HG02973 (cell line): Measurements from ENCODE around the gene AGPAT4.
"Not testable (repeated sequence)": the region's sequence is repeated elsewhere in the genome, so short reads cannot be mapped to it uniquely, and the experiment has no call there.

ENCODE experiments used
- ATAC-seq: cut with Tn5 transposase; IDR thresholded peaks from one replicate; pipeline ENCODE4 v1.9.1; 2021; ENCODE audit warnings: moderate library complexity; ENCODE audit not compliant: unreplicated experiment

AGPAT4 gene

GRCh38 chr6:161123319-161123718 lies 150.5 kb downstream of the AGPAT4 start:
- ATAC-seq, result not testable (repeated sequence)

DNA sequence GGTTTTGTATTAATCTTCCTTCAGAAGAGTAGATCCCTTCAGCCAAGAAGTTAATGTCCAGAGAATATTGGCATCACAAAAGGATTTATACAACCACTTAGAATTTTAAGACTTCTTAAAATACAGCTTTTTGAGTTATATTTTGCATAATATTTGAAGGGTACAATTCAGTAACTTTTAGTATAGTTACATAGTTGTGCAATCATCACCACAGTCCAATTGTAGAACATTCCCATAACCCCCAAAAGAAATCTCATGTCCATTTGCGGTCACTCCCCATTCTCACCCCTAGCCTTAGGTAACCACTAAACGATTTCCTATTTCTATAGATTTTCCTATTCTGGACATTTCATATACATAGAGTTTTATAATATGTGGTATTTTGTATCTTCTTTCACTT lies 155.9 kb downstream of the AGPAT4 start:
- no peak for ATAC-seq

- ATAC-seq, result no peak
These were observed 156.6 kb downstream of the AGPAT4 start for GRCh38 chr6:161117308-161117707.

DNA sequence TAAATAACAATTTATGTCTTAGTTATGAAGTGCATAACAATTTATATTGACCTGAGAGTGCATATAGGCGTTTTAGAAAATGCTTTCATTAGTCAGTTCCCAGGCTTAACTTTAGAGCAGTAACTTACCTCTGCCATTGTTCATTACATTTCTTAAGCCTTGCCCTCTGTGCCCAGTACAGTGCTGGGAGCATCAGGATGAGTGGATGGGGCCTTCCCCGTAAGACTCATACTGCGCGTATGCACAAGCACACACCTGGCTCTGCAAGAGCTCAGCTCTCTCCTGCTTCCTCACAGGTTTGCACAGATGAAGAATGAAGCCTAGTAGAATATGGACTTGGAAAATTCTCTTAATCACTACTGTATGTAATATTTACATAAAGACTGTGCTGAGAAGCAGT lies 157.3 kb downstream of the AGPAT4 start:
- ATAC-seq, result no peak

DNA sequence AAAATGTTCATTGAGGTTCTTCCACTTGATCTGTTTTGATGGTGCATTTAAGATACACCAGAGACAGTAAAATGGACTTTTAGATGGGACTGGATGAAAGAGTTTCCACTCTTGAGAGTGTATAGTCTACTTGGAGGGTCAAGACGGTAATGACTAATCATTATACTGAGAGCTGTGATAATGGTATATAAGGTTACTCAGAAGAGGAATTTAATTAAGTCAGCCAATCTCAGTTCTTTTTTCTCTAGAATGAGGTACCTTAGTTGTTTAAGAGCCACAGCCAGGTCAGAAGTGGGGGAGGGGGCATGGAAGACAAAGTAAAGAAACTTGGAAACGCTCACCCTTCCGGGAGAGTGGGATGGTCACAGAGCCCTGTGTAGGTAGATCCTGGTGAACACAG lies 158.4 kb downstream of the AGPAT4 start:
- ATAC-seq, result no peak

DNA sequence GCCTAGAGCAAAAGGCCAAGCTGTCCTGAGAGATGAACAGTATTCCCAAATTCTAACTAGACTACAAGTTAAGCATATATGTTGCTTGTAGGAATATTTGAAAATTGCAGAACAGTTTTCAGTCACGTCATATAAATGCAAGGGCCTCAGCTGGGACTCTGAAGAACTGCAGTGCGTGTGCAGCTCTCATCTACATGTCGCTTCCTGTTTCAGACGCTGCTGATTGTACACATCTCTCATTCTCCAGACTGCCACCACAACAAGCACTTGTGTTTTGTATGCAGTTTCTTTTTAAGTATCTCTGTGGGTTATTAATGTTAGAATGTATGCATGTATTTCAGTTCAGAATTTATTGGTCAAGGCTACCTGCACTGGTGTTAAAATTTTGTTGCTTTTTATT lies 162.6 kb downstream of the AGPAT4 start:
- ATAC-seq, result no peak

DNA sequence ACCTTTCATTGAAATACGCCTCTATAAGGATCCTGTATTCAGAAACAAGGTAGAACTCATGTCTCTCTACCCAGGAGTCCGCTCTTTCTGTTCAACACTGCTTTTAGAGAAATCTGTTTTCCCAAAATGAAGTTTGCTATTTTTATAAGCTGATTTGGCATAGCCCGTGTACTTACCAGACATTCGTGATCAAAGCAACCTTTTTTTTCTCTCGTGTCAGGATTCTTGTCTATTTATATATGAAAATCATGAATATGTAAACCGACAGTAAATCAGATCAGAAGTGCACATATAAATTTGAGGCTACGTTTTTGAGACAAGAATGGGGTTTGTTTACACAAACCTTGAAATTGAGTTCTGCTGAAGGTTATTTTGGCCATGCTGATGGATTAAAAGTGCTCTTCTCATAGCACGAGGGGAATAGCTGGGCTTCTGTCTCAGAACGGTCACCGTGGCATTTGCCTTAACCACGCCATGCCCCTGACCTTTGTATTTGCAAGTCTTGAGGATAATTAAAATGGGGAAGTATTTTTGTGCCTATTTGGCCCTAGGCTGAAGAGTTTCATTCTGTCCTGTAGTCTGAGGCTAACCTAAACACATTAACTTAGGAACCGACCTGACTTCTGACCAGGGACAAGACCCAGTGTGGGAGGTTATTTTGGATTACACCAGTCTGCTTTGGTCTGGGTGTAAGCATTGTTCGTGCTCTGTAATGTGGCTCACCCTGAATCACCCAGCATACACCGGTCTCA lies 163.7 kb downstream of the AGPAT4 start:
- ATAC-seq, result no peak

GRCh38 chr6:161109366-161109765 lies 164.5 kb downstream of the AGPAT4 start:
- ATAC-seq, result no peak

DNA sequence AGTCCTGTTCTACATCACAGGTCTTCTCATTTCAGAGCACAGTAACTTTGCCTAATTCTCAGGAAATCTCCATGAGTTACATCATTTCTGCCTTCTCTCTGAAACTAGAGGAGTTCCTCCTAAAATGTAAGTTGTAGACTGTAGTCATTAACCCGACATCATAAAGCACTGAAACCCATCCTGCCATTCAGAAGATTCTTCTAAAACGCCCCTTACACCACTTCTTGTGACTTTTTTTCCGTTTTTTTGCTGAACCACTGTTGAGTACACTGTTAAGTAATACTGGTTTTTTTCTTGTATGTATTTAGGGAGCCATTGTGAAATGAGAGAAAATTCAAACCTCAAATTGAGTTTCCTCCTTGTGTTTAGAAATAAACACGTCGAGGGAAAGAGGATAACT lies 164.9 kb downstream of the AGPAT4 start:
- no peak for ATAC-seq

GRCh38 chr6:161107779-161108730 lies 165.8 kb downstream of the AGPAT4 start:
- no peak for ATAC-seq

DNA sequence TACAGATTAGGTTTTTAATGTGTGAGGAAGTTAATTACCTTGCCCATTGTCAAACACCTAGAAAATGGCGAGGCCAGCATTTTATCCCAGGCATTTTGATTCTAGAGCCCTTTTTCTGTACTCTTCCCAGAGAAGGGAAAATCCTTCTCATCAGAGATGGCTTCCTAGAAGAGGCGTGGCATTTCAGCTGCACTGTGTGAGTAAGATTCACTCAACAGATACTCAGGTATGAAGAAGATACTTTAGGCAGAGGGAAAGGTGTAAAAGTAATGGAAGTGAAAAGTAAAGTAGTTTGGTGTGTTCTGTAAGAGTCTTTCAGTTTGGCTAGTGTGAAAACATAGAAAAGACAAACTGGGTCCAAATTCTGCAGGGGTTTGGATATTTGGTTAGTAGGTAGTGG lies 168.5 kb downstream of the AGPAT4 start:
- no peak for ATAC-seq

GRCh38 chr6:161104966-161105365 lies 168.9 kb downstream of the AGPAT4 start:
- no peak for ATAC-seq

DNA sequence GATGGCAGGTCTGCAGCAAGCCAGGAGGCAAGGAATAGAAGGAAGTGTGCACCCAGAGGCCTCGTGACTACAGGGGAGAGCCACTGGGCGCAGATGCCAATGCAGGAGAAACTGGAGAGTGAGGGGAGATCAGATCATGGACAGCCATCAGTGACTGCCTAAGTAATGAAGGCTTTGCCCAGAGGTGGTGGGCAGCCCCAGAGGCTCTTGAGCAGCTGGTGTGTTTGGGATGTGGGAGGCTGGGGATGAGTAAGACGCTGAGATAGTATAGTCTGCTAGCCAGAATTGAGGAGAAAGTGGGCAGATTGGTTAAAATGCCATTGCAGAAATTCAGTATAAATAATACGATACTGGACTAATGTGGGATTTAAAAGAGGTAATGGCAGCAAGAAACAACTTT lies 170.4 kb downstream of the AGPAT4 start:
- ATAC-seq, result no peak

DNA sequence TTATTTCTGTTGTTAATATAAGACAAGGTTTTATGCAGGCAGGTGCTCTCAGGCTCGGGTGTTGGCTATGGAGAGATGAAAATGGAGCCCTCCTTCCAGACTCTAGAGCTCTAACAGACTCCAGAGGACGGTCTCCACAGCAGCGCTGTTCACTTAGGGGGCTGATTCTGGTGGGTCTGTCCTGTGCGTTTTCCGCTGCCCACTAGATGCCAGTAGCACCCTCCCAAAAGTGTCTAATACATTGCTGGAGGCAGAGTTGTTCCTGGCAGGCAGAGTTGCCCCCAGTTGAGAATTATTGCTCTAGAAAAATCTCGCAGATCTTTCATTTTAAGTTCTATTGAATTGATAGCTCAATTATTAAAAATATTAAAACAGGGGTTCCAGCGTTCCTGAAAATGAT lies 172.3 kb downstream of the AGPAT4 start:
- no peak for ATAC-seq

DNA sequence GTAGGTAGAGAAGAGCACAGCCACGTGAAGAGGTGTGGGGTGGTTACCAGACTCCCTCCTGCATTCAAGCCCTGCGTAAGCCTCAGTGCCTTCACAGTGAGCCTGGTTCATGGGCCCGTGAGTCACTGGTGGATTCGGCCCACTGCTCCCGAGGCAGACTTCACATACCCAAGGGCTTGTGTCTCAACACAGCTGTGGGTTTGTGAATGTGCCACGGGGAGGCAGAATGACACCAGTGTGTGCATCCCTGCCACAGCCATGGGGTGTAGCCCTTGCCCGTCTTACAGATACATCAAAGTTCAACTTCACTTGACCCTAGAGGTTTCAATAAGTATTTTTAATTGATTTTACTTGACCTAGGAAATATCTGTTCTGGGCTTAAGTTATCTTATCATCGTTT lies 173.8 kb downstream of the AGPAT4 start:
- no peak for ATAC-seq

DNA sequence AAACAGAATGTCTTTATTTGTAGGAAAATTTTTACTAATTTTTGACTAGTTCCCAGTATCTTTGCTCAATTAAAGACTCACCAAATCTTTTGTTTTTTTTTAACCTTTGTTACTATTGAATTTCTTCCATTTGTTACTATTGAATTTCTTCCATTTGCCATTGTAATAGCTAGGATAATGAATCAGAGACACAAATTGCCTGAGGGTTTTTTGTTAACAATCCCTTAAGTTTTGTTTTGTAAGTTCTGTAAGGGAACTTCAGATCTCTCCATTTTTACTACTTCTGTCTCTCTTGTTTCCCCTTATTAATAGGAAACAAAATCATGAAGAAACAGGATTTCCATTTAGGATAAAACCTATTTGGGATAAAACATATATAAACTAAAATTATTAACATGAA lies 177.9 kb downstream of the AGPAT4 start:
- ATAC-seq, result no peak

- ATAC-seq, result no peak
These were observed 178.9 kb downstream of the AGPAT4 start for GRCh38 chr6:161094955-161095354.

- ATAC-seq, result no peak
These were observed 181.7 kb downstream of the AGPAT4 start for GRCh38 chr6:161091972-161092701.

DNA sequence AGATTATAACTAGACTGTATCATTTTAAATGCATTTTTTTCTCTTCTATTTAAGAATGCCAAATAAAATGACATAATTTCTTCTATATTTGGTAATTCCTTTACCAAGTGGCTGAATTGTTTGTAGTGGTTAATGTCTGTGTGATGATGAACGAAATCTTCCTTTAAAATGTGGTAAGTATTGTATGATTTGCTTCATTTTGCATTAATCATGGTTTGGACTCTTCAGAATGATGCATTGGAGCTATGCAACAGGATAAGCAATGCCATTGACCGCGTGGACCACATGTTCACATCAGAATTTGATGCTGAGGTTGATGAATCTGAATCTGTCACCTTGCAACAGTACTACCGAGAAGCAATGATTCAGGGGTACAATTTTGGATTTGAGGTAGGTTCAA lies 182.7 kb downstream of the AGPAT4 start:
- no peak for ATAC-seq

GRCh38 chr6:161088676-161089328 lies 185.1 kb downstream of the AGPAT4 start:
- no peak for ATAC-seq

GRCh38 chr6:161085246-161085645 lies 188.6 kb downstream of the AGPAT4 start:
- ATAC-seq, result no peak
